NCI-H187 treated with DMSO at 0.1 percent for 48 hours (cell line): Measurements from ENCODE around the gene WDR75.
"Not testable (repeated sequence)": the region's sequence is repeated elsewhere in the genome, so short reads cannot be mapped to it uniquely, and the experiment has no call there.

Source experiments
- DNase-seq: peaks from one replicate; lab custom pipeline; 2025; lab: John Stamatoyannopoulos, UW

The WDR75 gene

GRCh38 chr2:189441709-189442074 is 418 bp downstream of the WDR75 start:
- DNase-seq: no peak

GRCh38 chr2:189442468-189442867 is 1.2 kb downstream of the WDR75 start:
- DNase-seq: no peak

- DNase-seq: no peak
These were observed 3.0 kb downstream of the WDR75 start for GRCh38 chr2:189444322-189444721.

- DNase-seq: no peak
These were observed 5.5 kb downstream of the WDR75 start for GRCh38 chr2:189446780-189447179.

- no peak for DNase-seq
These were observed 12.7 kb downstream of the WDR75 start for GRCh38 chr2:189454009-189454408.

- no peak for DNase-seq
These were observed 23.8 kb downstream of the WDR75 start for GRCh38 chr2:189465076-189465475.

GRCh38 chr2:189465478-189465877 is 24.2 kb downstream of the WDR75 start:
- DNase-seq: no peak

GRCh38 chr2:189466046-189466445 is 24.8 kb downstream of the WDR75 start:
- no peak for DNase-seq

GRCh38 chr2:189466656-189467055 is 25.4 kb downstream of the WDR75 start:
- no peak for DNase-seq

GRCh38 chr2:189467160-189467559 is 25.9 kb downstream of the WDR75 start:
- no peak for DNase-seq

GRCh38 chr2:189467593-189467992 is 26.3 kb downstream of the WDR75 start:
- DNase-seq: no peak

- no peak for DNase-seq
These were observed 33.3 kb downstream of the WDR75 start for GRCh38 chr2:189474526-189474925.

GRCh38 chr2:189477756-189478155 is 36.5 kb downstream of the WDR75 start:
- DNase-seq: no peak

- DNase-seq: not testable (repeated sequence)
These were observed 37.0 kb downstream of the WDR75 start for GRCh38 chr2:189478289-189478688.

- no peak for DNase-seq
These were observed 39.8 kb downstream of the WDR75 start for GRCh38 chr2:189481071-189481470.

GRCh38 chr2:189483571-189483970 is 42.3 kb downstream of the WDR75 start:
- no peak for DNase-seq

GRCh38 chr2:189483980-189484740 is 42.9 kb downstream of the WDR75 start:
- DNase-seq: no peak

- no peak for DNase-seq
These were observed 43.9 kb downstream of the WDR75 start for GRCh38 chr2:189485146-189485545.

- no peak for DNase-seq
These were observed 45.0 kb downstream of the WDR75 start for GRCh38 chr2:189486237-189486770.

- DNase-seq: no peak
These were observed 46.2 kb downstream of the WDR75 start for GRCh38 chr2:189487283-189488007.

GRCh38 chr2:189488008-189488310 is 46.7 kb downstream of the WDR75 start:
- DNase-seq: no peak

GRCh38 chr2:189492451-189492850 is 51.2 kb downstream of the WDR75 start:
- no peak for DNase-seq

- no peak for DNase-seq
These were observed 56.9 kb downstream of the WDR75 start for GRCh38 chr2:189498205-189498604.

- DNase-seq: no peak
These were observed 57.9 kb downstream of the WDR75 start for GRCh38 chr2:189499137-189499536.
